WERI-Rb-1 (cell line): ENCODE data around the gene MIGA2.

Source experiments
- DNase-seq: peaks from one replicate; pipeline ENCODE4 v3.0.0-alpha.2; 2020
- H3K27ac ChIP-seq: fragments of 250-450 bp; sonication (Bioruptor Pico); 2 replicates; pipeline ENCODE4 v1.5.1; 2020; ENCODE audit warnings: mild to moderate bottlenecking, moderate library complexity
- H3K27me3 ChIP-seq: fragments of 250-450 bp; sonication (Bioruptor Pico); 2 replicates; pipeline ENCODE4 v1.5.1; 2021; ENCODE audit warnings: mild to moderate bottlenecking, low read depth, moderate library complexity; ENCODE audit not compliant: insufficient read depth, severe bottlenecking
- H3K36me3 ChIP-seq: fragments of 250-450 bp; sonication (Bioruptor Pico); 2 replicates; pipeline ENCODE4 v1.5.1; 2020; ENCODE audit warnings: mild to moderate bottlenecking, moderate library complexity
- H3K4me3 ChIP-seq: 2 replicates; pipeline ENCODE4 v1.5.1; 2011; ENCODE audit warnings: low read depth, mild to moderate bottlenecking, control low read depth, low read length
- H3K9me3 ChIP-seq: fragments of 250-450 bp; sonication (Bioruptor Pico); 2 replicates; pipeline ENCODE4 v1.5.1; 2021; ENCODE audit warnings: mild to moderate bottlenecking, moderate library complexity; ENCODE audit not compliant: severe bottlenecking
- CTCF ChIP-seq: IDR thresholded peaks from 2 replicates; pipeline ENCODE4 v1.5.1; 2011; ENCODE audit warnings: low read depth, mild to moderate bottlenecking, control low read depth, inconsistent platforms, low read length

Gene MIGA2

GRCh38 chr9:129097671-129098306 is 61.4 kb downstream of the MIGA2 start:
- no peak for DNase-seq
- no peaks in the 10 kb centered on the region for H3K27me3 ChIP-seq
- TF ChIP-seq CTCF = no peak
- H3K27ac ChIP-seq = no peak overlapping the region
- peaks cover 8% of the 10 kb centered on the region for H3K36me3 ChIP-seq
- no peak overlapping the region for H3K4me3 ChIP-seq
- no peaks in the 10 kb centered on the region for H3K9me3 ChIP-seq

DNA sequence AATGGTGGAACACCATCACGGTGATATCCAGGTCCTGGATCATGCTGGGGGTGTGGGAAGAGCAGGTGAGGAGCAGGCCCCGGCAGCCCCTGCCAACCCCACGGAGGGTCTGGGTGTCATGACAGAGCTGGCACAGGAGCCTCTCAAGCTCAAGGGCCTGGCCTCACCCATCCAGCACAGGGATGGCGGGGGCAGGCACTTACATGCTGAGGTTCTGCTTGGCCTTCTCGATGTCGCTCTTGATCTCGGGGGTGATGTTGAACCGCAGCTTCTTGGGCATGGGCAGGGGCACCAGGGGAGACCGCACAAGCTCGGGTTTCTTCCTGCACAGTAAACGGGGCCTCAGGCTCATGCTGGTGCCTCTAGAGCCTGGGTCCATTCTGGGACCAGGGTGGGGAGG is 61.9 kb downstream of the MIGA2 start:
- no peak for DNase-seq
- TF ChIP-seq CTCF = no peak
- Histone ChIP-seq H3K4me3 (no peak overlapping the region), H3K36me3 (peaks cover 8% of the 10 kb centered on the region), H3K27ac (no peak overlapping the region), H3K9me3 (no peaks in the 10 kb centered on the region), H3K27me3 (no peaks in the 10 kb centered on the region)

DNA sequence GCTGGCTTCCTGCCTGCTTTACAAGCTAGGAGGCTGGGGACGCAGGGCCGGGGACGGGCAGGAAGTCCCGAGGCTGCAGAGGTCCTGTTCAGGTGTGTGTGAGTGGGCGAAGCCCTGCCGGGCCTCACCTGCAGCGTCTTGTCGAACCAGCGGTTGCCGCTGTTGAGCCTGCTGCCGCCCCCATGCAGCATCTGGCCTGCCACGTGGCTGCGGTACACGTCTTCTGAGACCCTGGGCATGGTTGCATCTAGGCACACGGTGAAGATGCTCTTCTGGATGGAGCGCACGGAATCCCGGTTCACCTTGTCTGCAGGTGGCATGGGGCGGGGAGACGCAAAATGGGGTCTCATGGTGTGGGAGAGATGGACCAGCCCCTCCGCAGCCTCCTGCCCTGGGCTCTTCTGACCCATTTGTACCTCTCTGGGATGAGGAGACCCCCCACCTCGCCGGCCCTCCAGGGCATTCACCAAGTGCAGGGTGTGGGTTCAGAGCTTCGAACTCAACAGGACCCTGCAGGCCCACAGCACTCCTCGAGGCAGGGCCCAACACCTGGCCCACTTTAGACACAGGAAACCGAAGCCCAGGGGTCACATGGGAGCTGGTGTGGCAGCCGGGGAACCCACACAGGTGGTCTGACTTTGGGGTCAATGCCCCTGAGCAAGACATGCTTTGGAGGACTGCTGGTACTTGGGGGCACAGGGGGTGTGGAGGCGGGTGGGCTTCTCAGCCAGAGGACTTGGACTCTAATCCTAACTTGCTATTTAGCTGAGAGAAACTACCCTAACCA is 64.2 kb downstream of the MIGA2 start:
- no peaks in the 10 kb centered on the region for H3K27me3 ChIP-seq
- peaks cover 5% of the 10 kb centered on the region; the same call in 1 of the 2 replicates for H3K36me3 ChIP-seq
- no peak overlapping the region for H3K27ac ChIP-seq
- DNase-seq = no peak
- H3K4me3 ChIP-seq = no peak overlapping the region
- TF ChIP-seq CTCF = no peak
- no peaks in the 10 kb centered on the region for H3K9me3 ChIP-seq

DNA sequence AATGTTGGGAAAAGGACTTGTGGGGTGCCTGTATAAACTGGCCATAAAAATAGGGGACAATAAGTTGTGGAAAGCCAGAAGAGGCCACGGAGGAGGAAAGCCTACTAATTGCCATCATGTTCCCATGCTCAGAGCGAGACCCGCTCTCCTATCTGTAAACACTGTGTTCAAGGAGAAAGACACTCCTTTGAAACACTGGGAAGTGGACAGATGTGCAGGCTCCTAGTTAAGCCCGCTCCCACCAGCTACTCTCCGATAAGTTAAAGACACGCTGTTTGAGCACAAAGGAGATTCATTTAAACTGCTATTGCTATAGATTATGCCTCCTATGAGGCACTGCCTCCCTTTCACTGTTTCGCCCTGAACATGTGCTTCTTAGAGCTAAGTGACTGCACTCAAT is 64.9 kb downstream of the MIGA2 start:
- H3K4me3 ChIP-seq = no peak overlapping the region
- H3K9me3 ChIP-seq = no peaks in the 10 kb centered on the region
- H3K36me3 ChIP-seq = peaks cover 5% of the 10 kb centered on the region; the same call in 1 of the 2 replicates
- no peak for TF ChIP-seq CTCF
- DNase-seq = no peak
- no peaks in the 10 kb centered on the region for H3K27me3 ChIP-seq
- H3K27ac ChIP-seq = no peak overlapping the region; the same call in 1 of the 2 replicates

GRCh38 chr9:129102095-129102525 is 65.7 kb downstream of the MIGA2 start:
- H3K27me3 ChIP-seq = no peaks in the 10 kb centered on the region
- no peak for DNase-seq
- H3K36me3 ChIP-seq = no peaks in the 10 kb centered on the region
- H3K9me3 ChIP-seq = no peaks in the 10 kb centered on the region
- H3K27ac ChIP-seq = no peak overlapping the region
- TF ChIP-seq CTCF = no peak
- no peak overlapping the region for H3K4me3 ChIP-seq
